ENCODE data around the gene NTF3.

NTF3 gene

DNA sequence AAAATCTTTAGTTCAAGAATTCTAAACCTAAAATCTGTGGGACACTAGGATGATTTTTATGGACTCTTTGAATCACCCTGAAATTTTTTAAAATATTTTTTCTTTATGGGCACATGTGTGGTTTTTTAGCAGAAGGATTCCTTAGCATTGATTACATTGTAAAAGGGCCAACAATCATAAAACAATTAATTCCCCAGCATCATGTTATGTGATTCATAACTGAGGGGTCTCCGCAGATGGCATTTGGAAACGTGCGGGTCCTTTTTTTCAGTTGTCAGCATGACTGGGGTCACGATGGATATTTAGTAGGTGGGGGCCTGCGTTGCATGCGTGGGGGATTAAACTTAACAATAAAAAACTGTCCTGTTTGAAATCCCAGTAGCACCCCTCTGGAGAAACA, 52.5 kb downstream of the NTF3 start:
- Histone ChIP-seq H3K4me3 (ENCODE audit: low read length in 2 of 2) (no peak overlapping the region), H3K9ac (ENCODE audit: low read depth in 1 of 2, low read length in 2 of 2) (no peak overlapping the region), H3K27ac (ENCODE audit: low read depth in 2 of 2, low read length in 2 of 2) (no peak overlapping the region), H3K36me3 (ENCODE audit: control insufficient read depth in 2 of 2, insufficient read depth in 2 of 2, low read length in 2 of 2) (no peaks in the 10 kb centered on the region), H3K27me3 (ENCODE audit: control insufficient read depth in 2 of 2, insufficient read depth in 2 of 2, low read length in 2 of 2) (no peaks in the 10 kb centered on the region), H3K4me1 (ENCODE audit: control insufficient read depth in 2 of 2, insufficient read depth in 2 of 2, low read length in 2 of 2) (peaks cover 0 to 2% of the 10 kb centered on the region in 2 donors), H3K9me3 (ENCODE audit: control insufficient read depth in 2 of 2, low read length in 2 of 2) (no peaks in the 10 kb centered on the region)

DNA sequence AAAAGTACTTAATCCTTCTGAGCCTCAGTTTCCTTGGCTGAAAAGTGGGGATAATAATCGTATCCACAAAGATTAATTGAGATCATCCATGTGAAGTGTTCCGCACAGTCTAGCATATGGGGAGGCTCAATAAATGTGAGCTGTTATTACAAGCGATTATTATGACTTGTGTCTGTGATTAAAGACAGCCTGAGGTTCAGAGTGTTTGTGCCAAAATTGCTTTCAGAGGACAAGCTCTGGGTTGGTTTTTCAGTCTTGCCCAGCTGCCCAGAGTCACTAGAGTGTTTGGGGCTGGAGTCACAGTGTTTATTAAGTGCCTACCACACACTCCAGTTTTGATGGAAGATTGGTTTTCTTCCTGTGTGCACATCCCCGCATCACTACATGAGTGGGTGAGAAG, 53.5 kb downstream of the NTF3 start:
- H3K36me3 ChIP-seq (ENCODE audit: control insufficient read depth in 2 of 2, insufficient read depth in 2 of 2, low read length in 2 of 2): no peaks in the 10 kb centered on the region

DNA sequence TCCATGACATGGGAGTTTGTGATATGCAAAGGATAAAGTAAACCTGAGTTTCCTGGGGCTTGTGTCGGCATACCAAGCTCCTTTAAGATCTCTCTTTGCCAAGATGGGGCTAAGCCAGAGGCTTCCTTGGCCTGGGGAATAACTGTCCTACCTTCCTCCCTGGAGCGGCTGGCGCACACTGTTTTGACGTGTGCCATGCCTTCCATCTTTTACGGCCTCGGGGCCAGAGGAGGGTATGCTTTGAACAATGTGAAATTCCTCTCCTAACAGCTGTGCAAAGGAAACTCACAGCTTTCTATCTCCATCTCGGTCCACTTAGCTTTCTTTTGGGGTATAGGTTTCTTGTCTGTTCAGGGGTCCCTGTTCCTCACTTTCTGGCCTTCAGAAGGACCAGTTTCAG, 55.2 kb downstream of the NTF3 start:
- peaks cover 0 to 2% of the 10 kb centered on the region in 2 donors for H3K4me1 ChIP-seq (ENCODE audit: control insufficient read depth in 2 of 2, insufficient read depth in 2 of 2, low read length in 2 of 2)
- no peak overlapping the region for H3K9ac ChIP-seq (ENCODE audit: low read depth in 1 of 2, low read length in 2 of 2)
- H3K27me3 ChIP-seq (ENCODE audit: control insufficient read depth in 2 of 2, insufficient read depth in 2 of 2, low read length in 2 of 2): no peaks in the 10 kb centered on the region

More for the DNA sequence above, 53.5 kb downstream of the NTF3 start:
- H3K27me3 ChIP-seq (ENCODE audit: control insufficient read depth in 2 of 2, insufficient read depth in 2 of 2, low read length in 2 of 2): no peaks in the 10 kb centered on the region
- H3K27ac ChIP-seq (ENCODE audit: low read depth in 2 of 2, low read length in 2 of 2): no peak overlapping the region
- peaks cover 0 to 2% of the 10 kb centered on the region in 2 donors for H3K4me1 ChIP-seq (ENCODE audit: control insufficient read depth in 2 of 2, insufficient read depth in 2 of 2, low read length in 2 of 2)
- no peaks in the 10 kb centered on the region for H3K9me3 ChIP-seq (ENCODE audit: control insufficient read depth in 2 of 2, low read length in 2 of 2)
- no peak overlapping the region for H3K4me3 ChIP-seq (ENCODE audit: low read length in 2 of 2)
- no peak overlapping the region for H3K9ac ChIP-seq (ENCODE audit: low read depth in 1 of 2, low read length in 2 of 2)

DNA sequence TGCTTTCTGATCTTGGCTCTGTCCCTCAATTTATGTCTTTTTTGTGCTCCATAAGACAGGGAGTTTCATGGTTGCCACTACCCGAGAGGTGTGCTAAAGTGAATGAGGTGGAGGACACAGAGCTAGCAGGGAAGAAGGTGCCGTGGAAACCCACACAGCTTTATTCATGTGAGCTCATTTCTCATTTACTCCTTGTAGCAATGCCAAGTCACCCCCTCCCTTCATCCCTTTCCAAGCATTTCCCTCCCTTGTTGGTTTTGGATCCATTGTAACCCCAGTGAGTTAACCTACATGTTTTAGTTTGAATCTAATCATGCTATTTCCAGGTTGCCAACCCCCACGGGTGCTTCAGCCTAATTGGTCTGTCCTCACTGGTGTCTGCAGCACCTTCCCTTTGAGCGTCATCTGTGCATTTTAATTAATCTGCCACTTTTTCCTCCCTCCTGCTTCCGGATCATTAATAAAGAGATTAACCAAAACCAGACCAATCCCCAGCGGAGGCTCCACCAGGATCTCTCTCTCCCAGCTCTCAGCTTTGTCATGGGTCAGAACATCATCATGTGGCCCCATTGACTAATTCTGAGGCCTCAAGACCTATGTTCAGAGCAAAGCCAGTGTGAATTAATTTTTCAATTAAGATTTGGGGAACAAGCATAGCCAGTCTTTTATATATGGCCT, 56.2 kb downstream of the NTF3 start:
- peaks cover 0 to 4% of the 10 kb centered on the region in 2 donors for H3K4me1 ChIP-seq (ENCODE audit: control insufficient read depth in 2 of 2, insufficient read depth in 2 of 2, low read length in 2 of 2)
- H3K9ac ChIP-seq (ENCODE audit: low read depth in 1 of 2, low read length in 2 of 2): no peak overlapping the region
- no peaks in the 10 kb centered on the region for H3K27me3 ChIP-seq (ENCODE audit: control insufficient read depth in 2 of 2, insufficient read depth in 2 of 2, low read length in 2 of 2)
- no peak overlapping the region for H3K4me3 ChIP-seq (ENCODE audit: low read length in 2 of 2)
- H3K9me3 ChIP-seq (ENCODE audit: control insufficient read depth in 2 of 2, low read length in 2 of 2): no peaks in the 10 kb centered on the region
- H3K27ac ChIP-seq (ENCODE audit: low read depth in 2 of 2, low read length in 2 of 2): peak overlapping the region in 1 of 2 donors; percentile 11
- H3K36me3 ChIP-seq (ENCODE audit: control insufficient read depth in 2 of 2, insufficient read depth in 2 of 2, low read length in 2 of 2): no peaks in the 10 kb centered on the region

More for the DNA sequence above, 55.2 kb downstream of the NTF3 start:
- H3K36me3 ChIP-seq (ENCODE audit: control insufficient read depth in 2 of 2, insufficient read depth in 2 of 2, low read length in 2 of 2): no peaks in the 10 kb centered on the region
- H3K27ac ChIP-seq (ENCODE audit: low read depth in 2 of 2, low read length in 2 of 2): no peak overlapping the region
- H3K4me3 ChIP-seq (ENCODE audit: low read length in 2 of 2): no peak overlapping the region
- no peaks in the 10 kb centered on the region for H3K9me3 ChIP-seq (ENCODE audit: control insufficient read depth in 2 of 2, low read length in 2 of 2)

- Histone ChIP-seq H3K9ac (ENCODE audit: low read depth in 1 of 2, low read length in 2 of 2) (no peak overlapping the region), H3K9me3 (ENCODE audit: control insufficient read depth in 2 of 2, low read length in 2 of 2) (no peaks in the 10 kb centered on the region), H3K27me3 (ENCODE audit: control insufficient read depth in 2 of 2, insufficient read depth in 2 of 2, low read length in 2 of 2) (no peaks in the 10 kb centered on the region), H3K4me3 (ENCODE audit: low read length in 2 of 2) (no peak overlapping the region), H3K27ac (ENCODE audit: low read depth in 2 of 2, low read length in 2 of 2) (no peak overlapping the region), H3K36me3 (ENCODE audit: control insufficient read depth in 2 of 2, insufficient read depth in 2 of 2, low read length in 2 of 2) (no peaks in the 10 kb centered on the region), H3K4me1 (ENCODE audit: control insufficient read depth in 2 of 2, insufficient read depth in 2 of 2, low read length in 2 of 2) (peaks cover 0 to 4% of the 10 kb centered on the region in 2 donors)
Observed at GRCh38 chr12:5488626-5488955, 56.7 kb downstream of the NTF3 start.

- H3K9me3 ChIP-seq (ENCODE audit: control insufficient read depth in 2 of 2, low read length in 2 of 2): no peaks in the 10 kb centered on the region
- no peak overlapping the region for H3K4me3 ChIP-seq (ENCODE audit: low read length in 2 of 2)
- no peak overlapping the region for H3K9ac ChIP-seq (ENCODE audit: low read depth in 1 of 2, low read length in 2 of 2)
- H3K27me3 ChIP-seq (ENCODE audit: control insufficient read depth in 2 of 2, insufficient read depth in 2 of 2, low read length in 2 of 2): no peaks in the 10 kb centered on the region
- H3K4me1 ChIP-seq (ENCODE audit: control insufficient read depth in 2 of 2, insufficient read depth in 2 of 2, low read length in 2 of 2): peaks cover 0 to 7% of the 10 kb centered on the region in 2 donors
- no peaks in the 10 kb centered on the region for H3K36me3 ChIP-seq (ENCODE audit: control insufficient read depth in 2 of 2, insufficient read depth in 2 of 2, low read length in 2 of 2)
- peak overlapping the region in 1 of 2 donors; percentile 7 for H3K27ac ChIP-seq (ENCODE audit: low read depth in 2 of 2, low read length in 2 of 2)
Observed at GRCh38 chr12:5489017-5489416, 57.1 kb downstream of the NTF3 start.

DNA sequence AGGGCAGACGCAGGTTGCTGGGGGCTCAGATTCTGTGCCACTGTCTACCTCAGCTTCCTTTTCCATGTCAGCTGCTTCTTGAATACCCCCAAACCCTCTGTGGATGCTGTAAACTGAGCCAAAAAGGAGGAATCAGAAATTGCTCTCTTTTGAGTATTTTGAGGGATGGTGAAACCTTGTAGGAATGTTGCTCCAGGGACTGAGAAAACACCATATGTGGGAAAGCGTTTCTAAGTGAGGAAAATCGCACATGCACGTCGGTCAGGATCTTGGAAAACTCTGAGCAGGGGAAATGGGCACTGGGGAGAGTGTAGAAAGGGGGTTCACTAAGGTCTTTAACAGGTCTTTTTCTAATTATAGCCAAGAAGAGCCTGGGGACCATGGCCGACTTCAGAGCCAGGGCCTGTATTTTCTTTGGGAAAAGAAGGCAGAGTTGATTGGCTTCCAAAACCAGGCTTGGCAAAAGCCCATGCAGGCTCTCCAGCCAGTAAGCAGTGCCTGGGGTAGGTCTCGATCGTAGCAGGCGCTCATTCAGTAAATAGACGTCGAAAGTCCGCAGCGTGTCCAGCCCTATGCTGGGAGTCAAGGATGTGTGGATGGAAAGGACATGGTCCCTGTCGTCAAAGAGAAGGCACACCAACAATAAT, 58.0 kb downstream of the NTF3 start:
- H3K4me1 ChIP-seq (ENCODE audit: control insufficient read depth in 2 of 2, insufficient read depth in 2 of 2, low read length in 2 of 2): peaks cover 0 to 8% of the 10 kb centered on the region in 2 donors

GRCh38 chr12:5492562-5492961, 60.7 kb downstream of the NTF3 start:
- no peak overlapping the region for H3K9ac ChIP-seq (ENCODE audit: low read depth in 1 of 2, low read length in 2 of 2)
- H3K36me3 ChIP-seq (ENCODE audit: control insufficient read depth in 2 of 2, insufficient read depth in 2 of 2, low read length in 2 of 2): no peaks in the 10 kb centered on the region
- no peak overlapping the region for H3K4me3 ChIP-seq (ENCODE audit: low read length in 2 of 2)
- peaks cover 19 to 30% of the 10 kb centered on the region in 2 donors for H3K4me1 ChIP-seq (ENCODE audit: control insufficient read depth in 2 of 2, insufficient read depth in 2 of 2, low read length in 2 of 2)
- H3K27me3 ChIP-seq (ENCODE audit: control insufficient read depth in 2 of 2, insufficient read depth in 2 of 2, low read length in 2 of 2): no peaks in the 10 kb centered on the region
- no peak overlapping the region for H3K27ac ChIP-seq (ENCODE audit: low read depth in 2 of 2, low read length in 2 of 2)
- no peaks in the 10 kb centered on the region for H3K9me3 ChIP-seq (ENCODE audit: control insufficient read depth in 2 of 2, low read length in 2 of 2)

More for the DNA sequence above, 58.0 kb downstream of the NTF3 start:
- Histone ChIP-seq H3K27me3 (ENCODE audit: control insufficient read depth in 2 of 2, insufficient read depth in 2 of 2, low read length in 2 of 2) (no peaks in the 10 kb centered on the region), H3K4me3 (ENCODE audit: low read length in 2 of 2) (no peak overlapping the region), H3K9ac (ENCODE audit: low read depth in 1 of 2, low read length in 2 of 2) (no peak overlapping the region), H3K9me3 (ENCODE audit: control insufficient read depth in 2 of 2, low read length in 2 of 2) (no peaks in the 10 kb centered on the region), H3K36me3 (ENCODE audit: control insufficient read depth in 2 of 2, insufficient read depth in 2 of 2, low read length in 2 of 2) (no peaks in the 10 kb centered on the region), H3K27ac (ENCODE audit: low read depth in 2 of 2, low read length in 2 of 2) (no peak overlapping the region)

DNA sequence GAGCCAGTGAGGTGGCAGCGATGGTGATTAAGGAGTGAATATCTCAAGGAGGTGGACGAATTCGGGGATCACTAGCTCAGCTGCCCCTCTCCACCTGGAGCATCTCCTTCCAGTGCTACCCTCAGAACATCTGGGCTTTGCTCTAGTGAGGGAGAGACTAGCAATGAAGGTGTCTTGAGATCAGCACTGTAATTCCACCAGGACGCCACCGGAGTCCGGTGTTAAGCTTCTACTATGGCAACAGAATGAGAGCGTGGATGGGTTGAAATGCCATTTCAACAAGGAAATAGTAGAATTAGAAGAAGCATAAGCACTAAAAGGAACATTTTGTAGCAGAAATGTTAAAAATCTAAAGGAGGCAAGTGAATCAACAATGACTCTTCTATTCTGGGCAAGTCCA, 61.1 kb downstream of the NTF3 start:
- Histone ChIP-seq H3K9me3 (ENCODE audit: control insufficient read depth in 2 of 2, low read length in 2 of 2) (no peaks in the 10 kb centered on the region), H3K9ac (ENCODE audit: low read depth in 1 of 2, low read length in 2 of 2) (no peak overlapping the region), H3K4me3 (ENCODE audit: low read length in 2 of 2) (no peak overlapping the region), H3K27me3 (ENCODE audit: control insufficient read depth in 2 of 2, insufficient read depth in 2 of 2, low read length in 2 of 2) (no peaks in the 10 kb centered on the region), H3K4me1 (ENCODE audit: control insufficient read depth in 2 of 2, insufficient read depth in 2 of 2, low read length in 2 of 2) (peaks cover 23 to 34% of the 10 kb centered on the region in 2 donors), H3K27ac (ENCODE audit: low read depth in 2 of 2, low read length in 2 of 2) (no peak overlapping the region), H3K36me3 (ENCODE audit: control insufficient read depth in 2 of 2, insufficient read depth in 2 of 2, low read length in 2 of 2) (no peaks in the 10 kb centered on the region)

DNA sequence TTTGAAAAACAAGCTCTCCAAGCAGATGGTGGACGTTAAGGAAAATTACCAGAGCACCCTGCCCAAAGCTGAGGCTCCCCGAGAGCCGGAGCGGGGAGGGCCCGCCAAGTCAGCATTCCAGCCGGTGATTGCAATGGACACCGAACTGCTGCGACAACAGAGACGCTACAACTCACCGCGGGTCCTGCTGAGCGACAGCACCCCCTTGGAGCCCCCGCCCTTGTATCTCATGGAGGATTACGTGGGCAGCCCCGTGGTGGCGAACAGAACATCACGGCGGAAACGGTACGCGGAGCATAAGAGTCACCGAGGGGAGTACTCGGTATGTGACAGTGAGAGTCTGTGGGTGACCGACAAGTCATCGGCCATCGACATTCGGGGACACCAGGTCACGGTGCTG, 62.4 kb downstream of the NTF3 start:
- Histone ChIP-seq H3K9me3 (ENCODE audit: control insufficient read depth in 2 of 2, low read length in 2 of 2) (no peaks in the 10 kb centered on the region), H3K9ac (ENCODE audit: low read depth in 1 of 2, low read length in 2 of 2) (no peak overlapping the region), H3K27me3 (ENCODE audit: control insufficient read depth in 2 of 2, insufficient read depth in 2 of 2, low read length in 2 of 2) (peaks cover 0 to 2% of the 10 kb centered on the region in 2 donors), H3K36me3 (ENCODE audit: control insufficient read depth in 2 of 2, insufficient read depth in 2 of 2, low read length in 2 of 2) (no peaks in the 10 kb centered on the region), H3K4me3 (ENCODE audit: low read length in 2 of 2) (no peak overlapping the region), H3K27ac (ENCODE audit: low read depth in 2 of 2, low read length in 2 of 2) (no peak overlapping the region), H3K4me1 (ENCODE audit: control insufficient read depth in 2 of 2, insufficient read depth in 2 of 2, low read length in 2 of 2) (peaks cover 33 to 45% of the 10 kb centered on the region in 2 donors)

Data from mucosa of rectum (tissue), 2 donors.